Skin of body (tissue), 2 donors: Measurements from ENCODE around the gene TRIM71. TPM values are rescaled to one million over a fixed set of nuclear protein-coding genes. Genes with fewer than 3 reads are reported as not detected.
"Not testable (repeated sequence)": the region's sequence is repeated elsewhere in the genome, so short reads cannot be mapped to it uniquely, and the experiment has no call there.

Experiments
- DNase-seq: peaks from one replicate; lab custom pipeline; 2025; lab: John Stamatoyannopoulos, UW
- total RNA-seq: library from RNA; depleted of rRNA; stranded (reverse); fragments of >200 nt; gene quantifications from one replicate; pipeline ENCODE4 v1.2.3, GENCODE V29; 2014

The TRIM71 gene
- total RNA-seq, 1 donor from 2014 or later = 0.69 TPM

- DNase-seq = no peak
Observed at GRCh38 chr3:32922078-32922477, 104.3 kb downstream of the TRIM71 start.

GRCh38 chr3:32930161-32930560 lies 112.4 kb downstream of the TRIM71 start:
- no peak for DNase-seq

- not testable (repeated sequence) for DNase-seq
Observed at GRCh38 chr3:32931273-32931672, 113.5 kb downstream of the TRIM71 start.

- DNase-seq = no peak
Observed at GRCh38 chr3:32934150-32934742, 116.4 kb downstream of the TRIM71 start.

GRCh38 chr3:32937331-32937730 lies 119.5 kb downstream of the TRIM71 start:
- no peak for DNase-seq

- not testable (repeated sequence) for DNase-seq
Observed at GRCh38 chr3:32939531-32940284, 121.9 kb downstream of the TRIM71 start.

- no peak for DNase-seq
Observed at GRCh38 chr3:32940726-32941125, 122.9 kb downstream of the TRIM71 start.

- no peak for DNase-seq
Observed at GRCh38 chr3:32945136-32945535, 127.3 kb downstream of the TRIM71 start.

GRCh38 chr3:32945598-32945997 lies 127.8 kb downstream of the TRIM71 start:
- DNase-seq = not testable (repeated sequence)

GRCh38 chr3:32946973-32947788 lies 129.4 kb downstream of the TRIM71 start:
- no peak for DNase-seq

Other genes starting within 250 kb of the TRIM71 start
- gene DYNC1LI1, start 247.1 kb upstream of the TRIM71 start, total RNA-seq = 37.6 TPM
- 30.3 TPM for gene CNOT10, start 132.8 kb upstream of the TRIM71 start, total RNA-seq
- gene CCR4, start 133.6 kb downstream of the TRIM71 start, total RNA-seq = 0.59 TPM